ENCODE results near the gene ARG1. TPM values are rescaled to one million over a fixed set of nuclear protein-coding genes. Genes with fewer than 3 reads are reported as not detected.

The ARG1 gene
- total RNA-seq, 4 donors from 2014 or later, result 1.5 TPM; not detected in 3

DNA sequence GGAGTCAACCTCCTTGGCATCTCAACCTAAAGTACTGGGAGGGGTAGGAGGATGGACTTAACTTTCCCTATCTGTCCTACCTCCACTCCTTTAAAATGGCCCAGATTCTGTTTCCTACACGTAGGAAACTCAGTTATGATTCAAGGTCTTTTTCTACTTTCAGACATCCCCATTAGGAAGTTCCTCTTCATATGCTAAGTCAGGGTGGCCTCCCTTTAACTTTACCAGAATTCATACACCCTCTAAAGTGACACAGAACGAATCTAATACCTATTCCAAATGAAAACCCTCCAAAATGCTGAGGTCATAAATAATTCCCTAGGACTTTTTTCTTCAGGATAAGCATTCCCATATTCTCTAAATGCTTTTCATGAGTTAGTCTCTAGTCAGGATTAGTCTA is 15.6 kb downstream of the ARG1 start:
- TF ChIP-seq, protein P1, sequence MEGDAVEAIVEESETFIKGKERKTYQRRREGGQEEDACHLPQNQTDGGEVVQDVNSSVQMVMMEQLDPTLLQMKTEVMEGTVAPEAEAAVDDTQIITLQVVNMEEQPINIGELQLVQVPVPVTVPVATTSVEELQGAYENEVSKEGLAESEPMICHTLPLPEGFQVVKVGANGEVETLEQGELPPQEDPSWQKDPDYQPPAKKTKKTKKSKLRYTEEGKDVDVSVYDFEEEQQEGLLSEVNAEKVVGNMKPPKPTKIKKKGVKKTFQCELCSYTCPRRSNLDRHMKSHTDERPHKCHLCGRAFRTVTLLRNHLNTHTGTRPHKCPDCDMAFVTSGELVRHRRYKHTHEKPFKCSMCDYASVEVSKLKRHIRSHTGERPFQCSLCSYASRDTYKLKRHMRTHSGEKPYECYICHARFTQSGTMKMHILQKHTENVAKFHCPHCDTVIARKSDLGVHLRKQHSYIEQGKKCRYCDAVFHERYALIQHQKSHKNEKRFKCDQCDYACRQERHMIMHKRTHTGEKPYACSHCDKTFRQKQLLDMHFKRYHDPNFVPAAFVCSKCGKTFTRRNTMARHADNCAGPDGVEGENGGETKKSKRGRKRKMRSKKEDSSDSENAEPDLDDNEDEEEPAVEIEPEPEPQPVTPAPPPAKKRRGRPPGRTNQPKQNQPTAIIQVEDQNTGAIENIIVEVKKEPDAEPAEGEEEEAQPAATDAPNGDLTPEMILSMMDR (IDR thresholded peaks at IDR 0.05; ENCODE audit: low read depth), result no peak

DNA sequence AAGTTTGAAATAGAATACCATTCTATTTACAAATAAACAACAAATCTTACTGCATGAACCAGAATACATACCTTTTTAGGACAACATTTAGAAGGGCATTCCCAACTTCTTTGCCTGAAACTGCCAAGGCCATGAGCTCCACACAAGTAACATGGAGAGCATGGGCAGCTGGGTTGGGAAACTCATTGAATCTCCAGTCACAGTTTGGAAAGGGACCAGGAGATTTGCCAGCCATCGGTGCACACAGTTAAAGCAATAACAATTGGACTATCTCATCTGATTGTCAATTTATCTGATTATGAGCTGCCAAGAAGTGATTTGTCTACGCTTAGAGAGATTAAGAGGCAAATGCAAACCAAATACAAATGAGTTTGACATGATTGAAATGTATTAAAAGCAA is 19.9 kb downstream of the ARG1 start:
- TF ChIP-seq, protein P1 (IDR thresholded peaks at IDR 0.05; ENCODE audit: low read depth), result no peak

DNA sequence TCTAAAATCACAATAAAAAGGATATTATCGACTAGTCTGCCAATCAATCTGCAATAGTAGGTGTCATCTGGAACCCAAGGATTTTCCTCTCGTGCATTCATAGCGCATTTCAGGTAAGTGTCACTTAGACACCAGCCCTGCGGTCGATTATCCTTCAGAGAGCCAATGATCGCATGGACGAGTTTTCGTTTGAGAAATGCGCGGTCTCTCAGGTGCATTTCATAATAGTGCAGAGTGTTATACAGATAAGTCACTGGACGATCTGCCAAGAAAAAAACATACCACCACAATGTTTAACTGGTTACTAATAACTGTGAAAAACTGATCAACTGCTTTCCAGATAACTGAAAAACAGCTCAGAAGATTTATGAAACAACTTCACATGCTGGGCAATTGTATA is 21.0 kb downstream of the ARG1 start:
- TF ChIP-seq, protein P1 (IDR thresholded peaks at IDR 0.05; ENCODE audit: low read depth), result no peak

DNA sequence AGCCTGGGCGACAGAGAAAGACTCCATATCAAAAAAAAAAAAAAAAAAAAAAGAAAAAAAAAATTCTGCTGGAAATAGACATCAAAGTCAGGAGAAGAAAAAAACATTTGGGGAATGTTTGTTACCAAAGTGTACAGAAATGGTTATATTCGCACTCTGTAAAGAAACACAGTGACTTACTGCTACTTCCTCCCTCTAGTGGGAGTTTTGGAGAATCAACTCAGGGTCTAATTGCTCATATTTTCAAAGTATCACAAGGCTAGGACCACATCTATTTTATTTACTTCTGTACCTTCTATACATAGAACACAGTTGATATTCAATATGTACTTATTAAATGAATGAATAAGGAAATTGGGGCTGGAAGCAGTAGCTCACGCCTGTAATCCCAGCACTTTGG is 24.4 kb downstream of the ARG1 start:
- TF ChIP-seq, protein P1 (IDR thresholded peaks at IDR 0.05; ENCODE audit: low read depth), result no peak

DNA sequence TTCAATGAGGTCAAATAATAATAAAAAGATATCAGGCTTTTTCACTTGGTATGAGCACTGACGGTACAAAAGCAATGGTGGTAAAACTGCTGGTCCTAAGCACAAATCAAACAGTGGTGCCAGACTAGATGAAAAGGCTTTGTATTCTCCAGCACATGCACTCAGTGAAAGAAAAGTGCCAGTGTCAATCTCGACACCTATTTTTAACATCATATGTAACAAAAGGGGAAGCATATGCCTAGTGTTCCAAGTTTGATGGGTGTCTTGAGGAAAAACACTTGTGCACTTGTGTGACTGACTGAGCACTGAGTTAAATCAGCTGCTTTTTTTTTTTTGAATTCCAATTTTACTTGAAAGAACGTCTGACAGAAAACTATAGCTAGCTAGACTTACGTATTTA is 27.7 kb downstream of the ARG1 start:
- TF ChIP-seq, protein P1 (IDR thresholded peaks at IDR 0.05; ENCODE audit: low read depth), result no peak

DNA sequence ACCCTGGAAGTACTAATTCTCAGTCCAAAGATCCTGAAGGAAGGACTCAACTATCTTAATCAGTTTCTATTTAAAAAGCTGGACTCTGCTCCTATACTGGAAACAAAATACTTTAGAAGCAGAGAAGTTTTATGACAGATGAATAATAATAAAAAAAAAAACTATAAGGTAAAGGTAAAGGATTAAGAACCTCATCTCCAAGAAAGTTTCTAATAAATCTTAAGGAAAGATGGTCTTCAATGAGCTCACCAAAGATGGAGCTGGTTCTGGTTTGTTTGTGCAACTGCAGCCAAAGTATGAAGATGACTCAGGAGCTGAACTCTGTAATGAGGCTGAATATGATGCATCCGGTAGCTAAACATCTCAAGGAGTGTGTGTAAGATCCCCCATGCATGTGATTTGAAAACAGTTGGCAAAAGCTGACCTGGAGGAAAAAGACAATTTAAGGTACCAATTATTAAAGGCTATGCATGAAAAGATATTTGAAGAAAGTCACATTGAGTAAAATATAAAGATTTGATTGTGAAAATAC is 29.8 kb downstream of the ARG1 start:
- TF ChIP-seq, protein P1 (IDR thresholded peaks at IDR 0.05; ENCODE audit: low read depth), result no peak

DNA sequence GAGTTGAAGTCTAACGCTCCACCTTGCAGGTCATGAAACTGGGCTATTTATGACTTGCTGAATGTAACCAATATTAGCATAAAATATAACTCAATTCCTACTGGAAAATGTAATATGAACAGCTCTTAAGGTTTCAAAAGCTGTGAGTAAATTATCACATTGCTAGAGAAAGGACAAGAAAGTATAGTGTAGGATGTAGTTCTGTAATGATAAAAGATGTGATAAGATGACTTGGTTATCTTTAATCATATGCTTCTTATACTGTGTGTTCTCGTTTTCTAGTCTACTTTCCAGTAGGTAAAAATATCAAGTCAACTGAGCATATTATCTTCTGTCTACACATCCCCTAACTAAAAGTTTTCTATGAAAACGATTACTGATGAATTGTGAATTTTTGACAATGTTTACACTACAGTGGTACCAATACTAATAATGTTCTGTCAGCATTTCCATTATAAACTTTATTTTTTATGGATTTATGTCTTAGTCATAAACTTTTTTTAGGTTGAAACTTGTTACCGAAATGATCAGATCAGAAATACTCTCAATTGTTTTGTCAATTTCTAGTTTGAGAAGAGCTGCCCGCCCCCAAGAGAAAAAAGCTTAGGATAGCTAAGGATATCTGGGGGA is 40.4 kb downstream of the ARG1 start:
- TF ChIP-seq, protein P1 (IDR thresholded peaks at IDR 0.05; ENCODE audit: low read depth), result no peak

Measured in subcutaneous adipose tissue (tissue), 4 donors.